Activated CD4-positive, alpha-beta T cell treated with anti-CD3 and anti-CD28 coated beads, Interleukin-2, amount 50 U/mL, for 24 hours (primary cell): ENCODE results near the gene EIF4E1B.

Experiments used
- DNase-seq, 2 donors: peaks; one replicate each; pipeline ENCODE4 v3.0.0-alpha.2; 2020; ENCODE audit warnings: low read depth in 1 of 2, low spot score in 1 of 2

Gene EIF4E1B

DNA sequence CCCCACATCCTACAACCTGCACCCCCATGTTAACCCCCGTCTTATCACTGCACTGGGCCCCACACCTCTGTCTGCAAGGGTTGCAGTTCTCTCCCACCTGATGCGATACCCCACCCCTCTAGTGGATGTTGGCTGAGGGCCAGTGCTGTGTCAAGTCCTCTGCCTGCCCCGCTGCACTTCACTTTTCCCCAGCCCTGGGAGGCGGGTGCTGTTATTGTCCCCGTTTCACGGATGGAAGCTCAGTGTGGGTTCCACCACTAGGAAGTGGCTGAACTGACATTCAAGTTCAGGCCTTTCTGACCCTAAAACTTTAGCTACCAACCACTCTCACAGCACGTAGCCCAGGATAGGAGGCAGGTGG, 3.6 kb upstream of the EIF4E1B start:
- no peak for DNase-seq

- DNase-seq, result no peak
Observed at GRCh38 chr5:176627582-176627981, 2.9 kb upstream of the EIF4E1B start.

- no peak for DNase-seq
Observed at GRCh38 chr5:176628406-176629228, 1.9 kb upstream of the EIF4E1B start.

- no peak for DNase-seq
Observed at GRCh38 chr5:176629317-176629852, 1.1 kb upstream of the EIF4E1B start.

DNA sequence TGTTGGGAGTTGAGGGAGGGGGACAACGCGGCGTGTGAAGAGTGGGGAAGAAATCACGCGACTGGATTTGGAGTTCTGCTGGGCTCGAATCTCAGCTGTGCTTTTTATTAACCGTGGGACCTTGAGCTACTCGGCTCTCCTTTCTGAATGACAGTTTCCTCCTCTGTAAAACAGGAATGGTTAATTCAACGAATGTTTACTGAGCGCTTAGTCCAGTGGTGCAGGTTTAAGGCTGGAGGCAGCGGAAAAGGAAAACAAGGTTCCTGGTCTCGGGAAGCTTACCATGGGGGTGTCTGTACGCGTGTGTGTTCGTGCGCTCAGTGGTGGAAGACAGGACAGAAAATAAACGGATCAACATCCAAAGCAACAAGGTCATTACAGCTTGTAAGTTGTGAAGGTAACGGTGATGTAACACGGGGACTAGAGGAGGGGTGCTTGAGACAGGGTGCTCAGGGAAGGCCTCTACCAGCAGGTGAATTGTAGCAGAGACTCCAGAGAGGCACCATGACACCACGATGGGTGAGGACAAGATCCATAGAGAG, 277 bp downstream of the EIF4E1B start:
- no peak for DNase-seq

DNA sequence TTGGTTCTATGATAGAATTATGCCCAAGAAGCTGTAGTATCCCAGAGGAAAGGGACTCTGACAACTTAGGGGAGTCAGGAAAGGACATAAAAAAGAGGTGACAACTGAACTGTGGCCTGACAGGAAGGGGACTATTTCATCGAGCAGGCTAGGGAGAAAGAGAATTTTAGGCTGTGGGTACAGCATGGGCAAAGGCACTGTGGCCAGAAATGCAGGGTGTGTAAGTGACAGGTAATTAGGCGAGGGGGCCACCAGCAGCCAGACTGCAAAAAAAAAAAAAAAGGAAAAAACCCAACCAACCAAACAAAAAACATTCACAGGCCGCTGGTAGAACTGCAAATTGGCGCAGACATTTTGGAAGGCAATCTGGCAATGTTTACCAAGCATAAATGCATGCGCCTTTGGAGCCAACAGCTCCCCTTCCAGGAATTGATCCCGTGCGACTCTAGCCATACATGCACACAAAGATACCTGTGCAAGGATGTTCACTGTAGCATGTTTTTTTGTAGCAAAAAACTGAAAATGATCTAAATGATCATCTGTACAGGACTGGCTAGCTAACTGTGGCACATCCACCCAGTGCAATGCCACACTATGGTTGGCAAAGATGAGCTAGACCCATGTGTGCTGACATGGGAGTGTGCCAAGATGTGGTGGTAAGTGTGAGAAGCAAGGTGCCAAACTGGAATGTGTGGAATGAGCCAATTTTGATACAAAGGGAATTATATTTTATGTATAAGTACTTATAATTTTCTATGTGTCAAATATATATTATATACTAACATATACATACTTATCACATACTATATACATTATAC, 1.1 kb downstream of the EIF4E1B start:
- DNase-seq, result no peak

DNA sequence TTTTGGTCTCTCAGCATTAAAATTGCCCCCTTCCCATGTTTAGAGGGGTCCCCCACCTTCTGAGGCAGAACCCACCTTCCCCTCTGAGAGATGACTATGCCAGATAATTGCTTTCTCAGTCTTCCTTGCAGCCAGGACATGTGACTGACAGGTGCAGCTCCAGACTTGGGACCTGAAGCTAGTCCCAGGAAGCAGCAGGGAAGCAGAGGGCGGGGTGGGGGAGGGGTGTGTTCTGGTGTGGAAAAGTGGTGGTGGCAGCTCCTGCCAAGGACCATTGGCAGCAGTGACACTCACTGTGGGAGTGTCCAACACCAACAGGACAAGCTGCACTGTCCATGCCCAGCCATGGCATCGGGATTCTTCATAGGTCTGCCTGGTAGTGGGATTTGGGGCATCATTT, 2.3 kb downstream of the EIF4E1B start:
- DNase-seq, result no peak

GRCh38 chr5:176633598-176633997, 3.1 kb downstream of the EIF4E1B start:
- no peak for DNase-seq

- DNase-seq, result no peak
Observed at GRCh38 chr5:176636426-176636825, 6.0 kb downstream of the EIF4E1B start.

- no peak for DNase-seq
Observed at GRCh38 chr5:176637556-176637955, 7.1 kb downstream of the EIF4E1B start.

DNA sequence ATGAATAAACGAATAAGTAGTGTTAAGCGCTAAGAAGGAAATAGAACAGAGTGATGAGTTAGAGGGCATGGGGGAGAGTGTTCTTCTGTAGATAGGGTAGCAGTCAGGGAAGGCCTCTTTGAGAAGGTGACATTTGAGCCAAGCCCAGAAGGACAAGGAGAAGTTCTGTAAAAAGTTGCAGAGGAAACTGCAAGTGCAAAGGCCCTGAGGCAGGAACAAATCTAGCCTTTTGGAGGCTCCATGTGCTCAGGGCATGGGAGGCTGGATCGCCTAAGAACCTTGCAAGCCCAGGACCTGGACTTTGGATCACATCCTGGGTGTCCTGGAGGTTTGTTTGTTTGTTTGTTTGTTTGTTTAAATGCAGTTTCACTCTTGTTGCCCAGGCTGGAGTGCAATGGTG, 8.0 kb downstream of the EIF4E1B start:
- DNase-seq, result no peak

DNA sequence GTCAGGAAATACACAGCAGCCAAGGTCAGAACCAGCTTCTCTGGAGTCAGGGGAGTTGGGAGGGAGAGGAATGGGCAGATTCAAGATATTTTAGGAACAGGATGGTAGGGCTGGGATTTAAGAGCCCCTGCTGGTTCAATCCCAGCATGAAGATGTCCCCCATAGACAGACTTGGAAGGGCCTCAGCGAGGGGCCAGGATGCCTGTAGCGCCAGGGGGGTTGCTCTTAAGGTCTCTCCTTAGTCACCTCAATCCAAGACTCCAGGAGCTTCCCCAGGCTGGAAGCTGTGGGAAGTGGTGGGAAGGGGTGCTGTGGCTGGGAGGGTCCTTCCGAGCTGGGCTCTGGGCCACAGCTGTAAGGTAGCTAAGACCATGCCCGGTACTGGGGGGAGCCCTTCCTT, 8.7 kb downstream of the EIF4E1B start:
- no peak for DNase-seq

DNA sequence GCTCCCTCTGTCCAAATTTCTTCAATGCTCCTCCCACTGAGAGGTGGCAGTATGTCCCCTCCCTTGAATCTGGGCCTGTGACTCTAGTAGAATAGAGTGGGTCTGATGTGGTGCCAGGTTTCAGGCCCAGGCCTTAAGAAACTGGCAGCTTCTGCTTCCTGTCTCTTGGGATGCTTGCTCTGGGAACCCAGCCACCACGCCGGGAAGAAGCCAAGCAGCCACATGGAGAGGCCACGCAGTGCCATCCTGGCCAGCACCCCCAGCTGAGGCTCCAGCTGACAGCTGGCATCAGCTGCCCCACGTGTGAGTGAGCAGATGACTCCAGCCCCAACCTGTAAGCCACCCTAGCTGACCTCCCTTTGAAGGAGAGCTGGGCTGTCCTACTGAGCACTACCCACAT, 9.5 kb downstream of the EIF4E1B start:
- no peak for DNase-seq

DNA sequence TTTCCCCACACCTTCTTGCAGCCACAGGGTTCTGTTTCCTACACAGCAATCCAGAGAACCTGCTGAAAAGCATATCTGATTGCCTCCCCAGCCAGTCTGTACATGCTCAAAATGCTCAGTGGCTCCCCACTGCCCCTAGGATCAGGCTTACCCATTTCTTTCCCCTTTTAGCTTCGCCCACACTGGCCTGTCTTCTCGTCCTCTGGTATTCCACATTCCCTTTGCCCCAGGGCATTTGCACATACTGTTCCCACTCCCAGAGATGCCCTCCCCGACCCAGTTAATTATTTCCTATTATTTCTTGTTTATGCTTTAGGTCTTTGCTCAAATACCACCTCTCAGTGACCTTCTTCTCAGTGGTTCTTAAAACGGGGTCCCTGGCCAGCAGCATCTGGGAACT, 10.1 kb downstream of the EIF4E1B start:
- DNase-seq, result no peak

DNA sequence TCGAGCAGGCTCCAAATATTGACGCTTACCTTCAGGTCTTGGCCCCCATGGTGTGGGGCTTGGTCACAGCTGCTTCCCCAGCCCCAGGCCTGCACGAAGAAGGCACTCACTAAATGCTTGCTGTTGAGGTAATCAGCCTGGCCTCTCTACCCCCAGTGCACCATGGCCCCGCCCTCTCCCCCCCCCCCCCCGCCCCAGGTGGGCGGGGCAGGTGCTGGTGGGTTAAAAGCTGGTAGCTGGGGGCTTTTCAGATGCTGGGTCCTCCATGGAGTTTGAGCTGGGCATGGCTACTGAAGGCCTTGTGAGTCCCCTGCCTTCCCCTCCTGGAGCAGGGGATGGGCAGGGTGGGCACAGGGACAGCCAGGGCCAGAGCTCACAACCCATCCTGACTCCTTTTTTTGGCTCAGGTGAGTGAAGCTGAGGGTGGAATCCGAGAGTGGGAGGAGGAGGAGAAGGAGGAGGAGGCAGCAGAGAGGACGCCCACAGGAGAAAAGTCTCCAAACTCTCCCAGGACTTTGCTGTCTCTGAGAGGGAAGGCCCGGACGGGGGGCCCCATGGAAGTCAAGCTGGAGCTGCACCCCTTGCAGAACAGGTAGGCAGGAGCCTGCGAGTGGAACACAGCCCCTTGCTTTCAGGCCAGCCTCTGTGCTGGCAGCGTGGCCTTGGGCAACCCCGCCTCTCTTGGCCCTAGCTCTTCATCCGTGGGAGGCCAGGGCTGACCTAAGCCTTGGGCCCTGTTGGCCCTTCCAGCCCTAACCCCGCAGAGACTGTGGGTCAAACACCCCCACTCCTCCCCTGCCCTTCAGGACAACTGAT, 12.4 kb downstream of the EIF4E1B start:
- DNase-seq, result no peak

DNA sequence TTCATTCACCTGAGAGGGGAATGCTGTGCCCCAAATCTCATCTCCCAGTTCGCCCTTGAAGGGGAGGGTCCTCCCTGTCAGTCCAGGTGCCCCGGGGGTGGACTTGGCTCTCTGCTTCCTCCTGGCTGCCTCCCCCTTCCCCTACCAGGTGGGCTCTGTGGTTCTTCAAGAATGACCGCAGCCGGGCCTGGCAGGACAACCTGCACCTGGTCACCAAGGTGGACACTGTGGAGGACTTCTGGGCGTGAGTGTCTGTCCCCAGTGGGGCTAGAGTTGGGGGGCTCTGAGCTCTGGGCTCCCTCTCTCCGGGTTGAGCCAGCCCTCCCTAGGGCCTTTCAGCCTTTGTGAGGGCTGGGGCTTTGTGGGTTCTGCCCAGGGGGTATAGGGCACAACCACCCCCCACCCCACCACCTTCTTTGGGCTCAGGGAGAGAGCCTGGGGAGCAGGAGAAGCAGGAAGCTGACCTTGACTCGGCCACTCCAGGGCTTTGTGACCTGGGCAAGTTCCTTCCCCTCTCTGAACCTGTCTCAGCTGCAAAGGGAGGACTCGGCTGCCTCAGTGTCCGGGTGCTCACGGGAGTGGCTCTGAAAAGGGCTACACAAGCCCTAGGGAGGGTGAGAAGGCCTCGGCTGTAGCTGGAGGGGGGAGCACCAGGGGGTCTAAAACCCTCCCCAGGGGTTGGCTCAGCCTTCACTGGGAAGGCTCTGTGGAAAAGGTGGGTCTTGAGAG, 13.2 kb downstream of the EIF4E1B start:
- no peak for DNase-seq

GRCh38 chr5:176644294-176644693, 13.8 kb downstream of the EIF4E1B start:
- no peak for DNase-seq

- DNase-seq, result no peak
Observed at GRCh38 chr5:176644878-176645670, 14.6 kb downstream of the EIF4E1B start.

DNA sequence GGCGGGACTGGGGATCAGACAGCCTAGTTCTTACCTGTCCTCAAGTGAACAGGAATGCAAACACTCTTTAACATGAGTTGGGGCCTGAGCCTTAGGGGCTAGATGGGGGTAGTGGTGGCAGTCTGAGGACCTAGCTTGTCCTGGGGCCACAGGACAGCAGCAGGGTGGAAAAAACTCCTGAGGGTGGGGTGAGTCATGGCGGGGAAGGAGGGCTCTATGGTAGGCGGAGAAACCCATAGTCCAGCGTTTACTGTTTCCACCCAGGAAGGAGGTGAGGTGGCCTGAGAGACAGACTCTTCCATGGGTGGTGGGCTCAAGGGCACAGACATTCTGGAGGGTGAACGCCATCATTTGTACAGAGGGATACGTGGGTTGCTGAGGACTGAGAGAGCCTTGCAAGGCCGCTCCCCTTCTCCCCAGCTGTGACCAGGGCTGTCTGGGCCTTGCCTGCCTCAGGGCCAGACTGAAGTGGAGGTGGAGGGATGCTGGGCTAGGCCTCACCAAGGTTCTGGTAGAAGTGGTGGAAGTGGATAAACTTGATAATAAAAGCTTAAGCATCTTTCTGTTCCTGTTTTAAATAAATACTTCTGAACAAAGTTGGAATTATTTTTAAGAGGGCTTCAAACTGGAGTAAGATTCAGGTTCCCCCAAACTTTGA, 15.7 kb downstream of the EIF4E1B start:
- DNase-seq, result no peak
